ENCODE results near the gene MROH2A.

MROH2A gene

GRCh38 chr2:233831011-233831721 lies 53.0 kb downstream of the MROH2A start:
- no peaks in the 10 kb centered on the region for H3K27me3 ChIP-seq (ENCODE audit: insufficient read depth, low read length)
- no peak overlapping the region for H2AFZ ChIP-seq (ENCODE audit: insufficient read depth, low read length, poor library complexity)
- H3K9me3 ChIP-seq (ENCODE audit: insufficient read depth, low read depth, low read length): peaks cover 3% of the 10 kb centered on the region
- no CpG with 5 or more reads among the region's 14 CpGs for WGBS (ENCODE audit: extremely low coverage, insufficient coverage, insufficient read length)
- no peak overlapping the region for H4K8ac ChIP-seq (ENCODE audit: low read depth, low read length)
- no peak overlapping the region for H3K27ac ChIP-seq (ENCODE audit: low read depth, low read length)
- no peak overlapping the region for H2BK120ac ChIP-seq (ENCODE audit: insufficient read depth, low read length, poor library complexity)
- DNase-seq: no peak
- H3K79me2 ChIP-seq (ENCODE audit: control insufficient read depth, insufficient read depth, low read length, poor library complexity): no peaks in the 10 kb centered on the region
- H3K14ac ChIP-seq (ENCODE audit: low read length): no peak overlapping the region
- H3K4me3 ChIP-seq (ENCODE audit: low read depth, low read length): no peak overlapping the region
- H4K12ac ChIP-seq (ENCODE audit: low read depth, low read length): no peak overlapping the region
- no peaks in the 10 kb centered on the region for H3K4me1 ChIP-seq (ENCODE audit: control insufficient read depth in 1 of 2, insufficient read depth in 2 of 2, low read length in 2 of 2)
- H3K4me2 ChIP-seq (ENCODE audit: low read length): no peak overlapping the region
- H3K36me3 ChIP-seq (ENCODE audit: control insufficient read depth in 1 of 2, insufficient read depth in 2 of 2, low read length in 2 of 2): peaks cover 10 to 14% of the 10 kb centered on the region in 2 experiments
- no peak overlapping the region for H4K91ac ChIP-seq (ENCODE audit: low read depth, low read length)
- no peak overlapping the region for H3K18ac ChIP-seq (ENCODE audit: low read length)
- no peak overlapping the region for H3K4ac ChIP-seq (ENCODE audit: low read depth, low read length)
- H2BK12ac ChIP-seq (ENCODE audit: low read length): no peak overlapping the region
- no peak overlapping the region for H2BK5ac ChIP-seq (ENCODE audit: low read depth, low read length, poor library complexity)
- no peak overlapping the region for H2AK5ac ChIP-seq (ENCODE audit: low read length)
- H3K23ac ChIP-seq (ENCODE audit: low read length): no peak overlapping the region
- H3K79me1 ChIP-seq (ENCODE audit: low read length): no peaks in the 10 kb centered on the region
- H3K9ac ChIP-seq (ENCODE audit: low read length): no peak overlapping the region

GRCh38 chr2:233831861-233832260 lies 53.7 kb downstream of the MROH2A start:
- H2AFZ ChIP-seq (ENCODE audit: insufficient read depth, low read length, poor library complexity): no peak overlapping the region
- no peak overlapping the region for H3K23ac ChIP-seq (ENCODE audit: low read length)
- no peak overlapping the region for H3K9ac ChIP-seq (ENCODE audit: low read length)
- H4K12ac ChIP-seq (ENCODE audit: low read depth, low read length): no peak overlapping the region
- no peaks in the 10 kb centered on the region for H3K27me3 ChIP-seq (ENCODE audit: insufficient read depth, low read length)
- H3K4ac ChIP-seq (ENCODE audit: low read depth, low read length): no peak overlapping the region
- no peak overlapping the region for H3K4me2 ChIP-seq (ENCODE audit: low read length)
- no peak overlapping the region for H3K4me3 ChIP-seq (ENCODE audit: low read depth, low read length)
- no peak overlapping the region for H3K14ac ChIP-seq (ENCODE audit: low read length)
- no peak for DNase-seq
- H3K79me2 ChIP-seq (ENCODE audit: control insufficient read depth, insufficient read depth, low read length, poor library complexity): no peaks in the 10 kb centered on the region
- H4K91ac ChIP-seq (ENCODE audit: low read depth, low read length): no peak overlapping the region
- H2BK5ac ChIP-seq (ENCODE audit: low read depth, low read length, poor library complexity): no peak overlapping the region
- no peaks in the 10 kb centered on the region for H3K4me1 ChIP-seq (ENCODE audit: control insufficient read depth in 1 of 2, insufficient read depth in 2 of 2, low read length in 2 of 2)
- no peak overlapping the region for H4K8ac ChIP-seq (ENCODE audit: low read depth, low read length)
- no peak overlapping the region for H2BK12ac ChIP-seq (ENCODE audit: low read length)
- H3K9me3 ChIP-seq (ENCODE audit: insufficient read depth, low read depth, low read length): peaks cover 3% of the 10 kb centered on the region
- H2BK120ac ChIP-seq (ENCODE audit: insufficient read depth, low read length, poor library complexity): no peak overlapping the region
- no CpG with 5 or more reads among the region's 6 CpGs for WGBS (ENCODE audit: extremely low coverage, insufficient coverage, insufficient read length)
- H3K27ac ChIP-seq (ENCODE audit: low read depth, low read length): no peak overlapping the region
- H2AK5ac ChIP-seq (ENCODE audit: low read length): no peak overlapping the region
- H3K79me1 ChIP-seq (ENCODE audit: low read length): no peaks in the 10 kb centered on the region
- no peak overlapping the region for H3K18ac ChIP-seq (ENCODE audit: low read length)
- peaks cover 16 to 19% of the 10 kb centered on the region in 2 experiments for H3K36me3 ChIP-seq (ENCODE audit: control insufficient read depth in 1 of 2, insufficient read depth in 2 of 2, low read length in 2 of 2)

- peaks cover 16 to 19% of the 10 kb centered on the region in 2 experiments for H3K36me3 ChIP-seq (ENCODE audit: control insufficient read depth in 1 of 2, insufficient read depth in 2 of 2, low read length in 2 of 2)
- no peak for DNase-seq
- H2BK120ac ChIP-seq (ENCODE audit: insufficient read depth, low read length, poor library complexity): no peak overlapping the region
- no peak overlapping the region for H3K14ac ChIP-seq (ENCODE audit: low read length)
- no peak overlapping the region for H4K91ac ChIP-seq (ENCODE audit: low read depth, low read length)
- no CpG with 5 or more reads among the region's 9 CpGs for WGBS (ENCODE audit: extremely low coverage, insufficient coverage, insufficient read length)
- no peaks in the 10 kb centered on the region for H3K79me2 ChIP-seq (ENCODE audit: control insufficient read depth, insufficient read depth, low read length, poor library complexity)
- H3K9me3 ChIP-seq (ENCODE audit: insufficient read depth, low read depth, low read length): peaks cover 3% of the 10 kb centered on the region
- no peak overlapping the region for H3K23ac ChIP-seq (ENCODE audit: low read length)
- H3K4me1 ChIP-seq (ENCODE audit: control insufficient read depth in 1 of 2, insufficient read depth in 2 of 2, low read length in 2 of 2): no peaks in the 10 kb centered on the region
- H3K79me1 ChIP-seq (ENCODE audit: low read length): no peaks in the 10 kb centered on the region
- H4K12ac ChIP-seq (ENCODE audit: low read depth, low read length): no peak overlapping the region
- no peak overlapping the region for H2AK5ac ChIP-seq (ENCODE audit: low read length)
- H3K9ac ChIP-seq (ENCODE audit: low read length): no peak overlapping the region
- H3K4me3 ChIP-seq (ENCODE audit: low read depth, low read length): no peak overlapping the region
- H4K8ac ChIP-seq (ENCODE audit: low read depth, low read length): no peak overlapping the region
- no peak overlapping the region for H3K27ac ChIP-seq (ENCODE audit: low read depth, low read length)
- H3K4me2 ChIP-seq (ENCODE audit: low read length): no peak overlapping the region
- H3K27me3 ChIP-seq (ENCODE audit: insufficient read depth, low read length): no peaks in the 10 kb centered on the region
- no peak overlapping the region for H3K4ac ChIP-seq (ENCODE audit: low read depth, low read length)
- H2BK12ac ChIP-seq (ENCODE audit: low read length): no peak overlapping the region
- no peak overlapping the region for H2AFZ ChIP-seq (ENCODE audit: insufficient read depth, low read length, poor library complexity)
- no peak overlapping the region for H3K18ac ChIP-seq (ENCODE audit: low read length)
- H2BK5ac ChIP-seq (ENCODE audit: low read depth, low read length, poor library complexity): no peak overlapping the region
Observed at GRCh38 chr2:233832414-233832813, 54.3 kb downstream of the MROH2A start.

- Histone ChIP-seq H2BK120ac (ENCODE audit: insufficient read depth, low read length, poor library complexity) (no peak overlapping the region), H3K27me3 (ENCODE audit: insufficient read depth, low read length) (no peaks in the 10 kb centered on the region), H3K79me2 (ENCODE audit: control insufficient read depth, insufficient read depth, low read length, poor library complexity) (no peaks in the 10 kb centered on the region), H2AFZ (ENCODE audit: insufficient read depth, low read length, poor library complexity) (no peak overlapping the region), H4K8ac (ENCODE audit: low read depth, low read length) (no peak overlapping the region), H3K27ac (ENCODE audit: low read depth, low read length) (no peak overlapping the region), H3K14ac (ENCODE audit: low read length) (no peak overlapping the region), H4K12ac (ENCODE audit: low read depth, low read length) (no peak overlapping the region), H3K4me3 (ENCODE audit: low read depth, low read length) (no peak overlapping the region), H2BK5ac (ENCODE audit: low read depth, low read length, poor library complexity) (no peak overlapping the region), H2AK5ac (ENCODE audit: low read length) (no peak overlapping the region), H3K9ac (ENCODE audit: low read length) (no peak overlapping the region), H3K23ac (ENCODE audit: low read length) (no peak overlapping the region), H3K36me3 (ENCODE audit: control insufficient read depth in 1 of 2, insufficient read depth in 2 of 2, low read length in 2 of 2) (peaks cover 16 to 22% of the 10 kb centered on the region in 2 experiments), H3K9me3 (ENCODE audit: insufficient read depth, low read depth, low read length) (peaks cover 3% of the 10 kb centered on the region), H4K91ac (ENCODE audit: low read depth, low read length) (no peak overlapping the region), H3K79me1 (ENCODE audit: low read length) (no peaks in the 10 kb centered on the region), H3K4me2 (ENCODE audit: low read length) (no peak overlapping the region), H3K4ac (ENCODE audit: low read depth, low read length) (no peak overlapping the region), H3K18ac (ENCODE audit: low read length) (no peak overlapping the region), H3K4me1 (ENCODE audit: control insufficient read depth in 1 of 2, insufficient read depth in 2 of 2, low read length in 2 of 2) (no peaks in the 10 kb centered on the region), H2BK12ac (ENCODE audit: low read length) (no peak overlapping the region)
- no peak for DNase-seq
- no CpG with 5 or more reads among the region's 7 CpGs for WGBS (ENCODE audit: extremely low coverage, insufficient coverage, insufficient read length)
Observed at GRCh38 chr2:233832869-233833311, 54.8 kb downstream of the MROH2A start.
